CD4-positive, alpha-beta T cell (primary cell): ENCODE data around the gene NLRP14. TPM values are rescaled to one million over a fixed set of nuclear protein-coding genes. Genes with fewer than 3 reads are reported as not detected.
A peak's percentile ranks its signal among the peaks of the same experiment; 100 is the strongest.

Experiments
- ATAC-seq: fragments of 200-7000 bp; cut with Tn5 transposase; one replicate; pipeline ENCODE4 v1.10.0; 2022; ENCODE audit warnings: mild to moderate bottlenecking; ENCODE audit not compliant: poor library complexity
- CTCF ChIA-PET: fragments of 350-600 bp; sonication (Branson Sonifier 250); formaldehyde crosslinking; loops from one replicate; lab custom pipeline; 2021; ENCODE audit warnings: antibody characterized with exemption, inconsistent platforms; lab: Charles Lee
- POLR2A ChIA-PET: fragments of 350-600 bp; sonication (Branson Sonifier 250); formaldehyde crosslinking; loops from one replicate; lab custom pipeline; 2021; ENCODE audit warnings: antibody characterized with exemption, inconsistent platforms; lab: Charles Lee
- DNase-seq, 14 experiments: peaks; one replicate each; pipeline ENCODE4 v3.0.0-alpha.2; 2013 to 2020; ENCODE audit warnings: mixed read lengths in 2 of 14
- H3K27ac ChIP-seq, 2 donors: one replicate each; pipeline versions ENCODE4 v1.5.1 to v1.7.0; 2013; ENCODE audit warnings: low read length in 2 of 2, low read depth in 1 of 2, mild to moderate bottlenecking in 1 of 2
- H3K27me3 ChIP-seq, 2 experiments: 1 replicate in 1 of 2; 2 replicates in 1 of 2; pipeline versions ENCODE4 v1.6.1 to v1.7.0; 2013; ENCODE audit warnings: low read length in 2 of 2, control low read depth in 1 of 2, mild to moderate bottlenecking in 1 of 2, moderate library complexity in 1 of 2; ENCODE audit not compliant: insufficient read depth in 2 of 2, control insufficient read depth in 1 of 2
- H3K36me3 ChIP-seq: one replicate; pipeline ENCODE4 v1.6.1; 2013; ENCODE audit warnings: low read length, control low read depth; ENCODE audit not compliant: insufficient read depth
- H3K4me1 ChIP-seq: one replicate; pipeline ENCODE4 v1.6.1; 2013; ENCODE audit warnings: low read length, control low read depth; ENCODE audit not compliant: insufficient read depth
- H3K4me3 ChIP-seq: one replicate; pipeline ENCODE4 v1.5.1; 2013; ENCODE audit warnings: mild to moderate bottlenecking, low read length, moderate library complexity
- H3K9me3 ChIP-seq, 2 experiments: 1 replicate in 1 of 2; 2 replicates in 1 of 2; pipeline versions ENCODE4 v1.6.1 to v1.7.0; 2013; ENCODE audit warnings: low read length in 2 of 2, mild to moderate bottlenecking in 2 of 2, control low read depth in 1 of 2, moderate library complexity in 1 of 2; ENCODE audit not compliant: control insufficient read depth in 1 of 2, insufficient read depth in 1 of 2
- H3K27ac Mint-ChIP-seq: one replicate; pipeline ENCODE4 v1.8.0; 2020; ENCODE audit warnings: mixed read lengths
- H3K27me3 Mint-ChIP-seq: one replicate; pipeline ENCODE4 v1.8.0; 2021; ENCODE audit warnings: mixed read lengths
- H3K36me3 Mint-ChIP-seq: one replicate; pipeline ENCODE4 v1.8.0; 2021; ENCODE audit warnings: low read depth, mixed read lengths
- H3K4me1 Mint-ChIP-seq: one replicate; pipeline ENCODE4 v1.8.0; 2021; ENCODE audit warnings: low read depth, mixed read lengths
- H3K4me3 Mint-ChIP-seq: one replicate; pipeline ENCODE4 v1.8.0; 2020; ENCODE audit warnings: mild to moderate bottlenecking, mixed read lengths
- H3K9me3 Mint-ChIP-seq: one replicate; pipeline ENCODE4 v1.8.0; 2020; ENCODE audit warnings: mixed read lengths
- CTCF ChIP-seq: fragments of 200-600 bp; IDR thresholded peaks from one replicate; pipeline ENCODE4 v1.8.0; 2022; ENCODE audit warnings: antibody characterized with exemption, mild to moderate bottlenecking
- intact Hi-C, 2 experiments: fragments of 100-400 bp; cut with DNase I in 1 of 2; cut with micrococcal nuclease in 1 of 2; formaldehyde crosslinking; loops; one replicate each; pipeline versions ENCODE4 v1.15.1 to v1.9.0; 2023 to 2025; cut with DNase I, micrococcal nuclease
- total RNA-seq, 174 experiments: library from RNA in 2 of 174; stranded (reverse) in 2 of 174; gene quantifications; one replicate each; pipeline ENCODE4 v1.2.3 and lab custom pipeline; 2021 to 2026

NLRP14 gene
- total RNA-seq, 2 experiments from 2014 or later: 0.05 TPM; not detected in 1

GRCh38 chr11:6992457-6993417, 27.5 kb upstream of the NLRP14 start:
- POLR2A ChIA-PET: no interaction called here
- no peaks in the 10 kb centered on the region for H3K4me1 Mint-ChIP-seq
- no peaks in the 10 kb centered on the region for H3K9me3 Mint-ChIP-seq
- DNase-seq (no peak), ATAC-seq (no peak)
- Histone ChIP-seq H3K36me3 (no peaks in the 10 kb centered on the region), H3K27ac (no peak overlapping the region), H3K27me3 (no peaks in the 10 kb centered on the region), H3K4me3 (no peak overlapping the region), H3K4me1 (no peaks in the 10 kb centered on the region), H3K9me3 (no peaks in the 10 kb centered on the region)
- H3K27me3 Mint-ChIP-seq: peaks cover 2% of the 10 kb centered on the region
- no peak overlapping the region for H3K27ac Mint-ChIP-seq
- H3K4me3 Mint-ChIP-seq: no peak overlapping the region
- H3K36me3 Mint-ChIP-seq: no peaks in the 10 kb centered on the region
- CTCF ChIA-PET: interaction anchor here (1.7 kb wide), 1 partner anchor 15 kb away, joined by 4 read pairs; no protein-coding TSS in a partner anchor
- no peak for TF ChIP-seq CTCF
- intact Hi-C loops: no loop called here

GRCh38 chr11:6995703-6996102, 24.6 kb upstream of the NLRP14 start:
- H3K4me3 ChIP-seq: no peak overlapping the region
- no peak for DNase-seq
- no peak overlapping the region for H3K27ac Mint-ChIP-seq
- H3K27ac ChIP-seq: no peak overlapping the region
- H3K4me1 Mint-ChIP-seq: no peaks in the 10 kb centered on the region
- ChIA-PET POLR2A (no interaction called here), CTCF (no interaction called here)
- H3K36me3 ChIP-seq: no peaks in the 10 kb centered on the region
- H3K9me3 Mint-ChIP-seq: no peaks in the 10 kb centered on the region
- peaks cover 15% of the 10 kb centered on the region for H3K27me3 Mint-ChIP-seq
- intact Hi-C loops: no loop called here
- H3K27me3 ChIP-seq: no peaks in the 10 kb centered on the region
- no peaks in the 10 kb centered on the region for H3K36me3 Mint-ChIP-seq
- H3K9me3 ChIP-seq: no peaks in the 10 kb centered on the region
- H3K4me1 ChIP-seq: no peaks in the 10 kb centered on the region
- TF ChIP-seq CTCF: no peak
- ATAC-seq: no peak
- no peak overlapping the region for H3K4me3 Mint-ChIP-seq

GRCh38 chr11:7004482-7004881, 15.8 kb upstream of the NLRP14 start:
- H3K27me3 ChIP-seq: no peaks in the 10 kb centered on the region
- no peaks in the 10 kb centered on the region for H3K36me3 Mint-ChIP-seq
- no peak overlapping the region for H3K27ac ChIP-seq
- H3K27ac Mint-ChIP-seq: no peak overlapping the region
- H3K9me3 ChIP-seq: no peaks in the 10 kb centered on the region
- ATAC-seq (no peak), DNase-seq (peak in 3 of 14 experiments; percentile 1 to 38 (median 1))
- no peak overlapping the region for H3K4me3 Mint-ChIP-seq
- ChIA-PET CTCF (no interaction called here), POLR2A (no interaction called here)
- H3K4me1 Mint-ChIP-seq: no peaks in the 10 kb centered on the region
- H3K27me3 Mint-ChIP-seq: peaks cover 41% of the 10 kb centered on the region
- H3K4me1 ChIP-seq: no peaks in the 10 kb centered on the region
- H3K36me3 ChIP-seq: no peaks in the 10 kb centered on the region
- TF ChIP-seq CTCF: no peak
- H3K9me3 Mint-ChIP-seq: no peaks in the 10 kb centered on the region
- intact Hi-C loops: no loop called here
- no peak overlapping the region for H3K4me3 ChIP-seq
